Loucy (cell line): Measurements from ENCODE around the gene PPP4C.

ENCODE experiments used
- H2AFZ ChIP-seq: fragments of 200-600 bp; sonication (generic); 2 replicates; pipeline ENCODE4 v1.6.0; 2016; ENCODE audit warnings: antibody characterized with exemption, mild to moderate bottlenecking, low read length, moderate library complexity
- H3F3A ChIP-seq: fragments of 200-600 bp; 2 replicates; pipeline ENCODE4 v1.6.0; 2016; ENCODE audit warnings: antibody characterized with exemption, low read depth, mild to moderate bottlenecking
- H3K27me3 ChIP-seq: fragments of 200-600 bp; sonication (generic); 2 replicates; pipeline ENCODE4 v1.6.1; 2014; ENCODE audit warnings: low read length, mild to moderate bottlenecking; ENCODE audit not compliant: insufficient read depth, poor library complexity, severe bottlenecking
- H3K36me3 ChIP-seq: fragments of 200-600 bp; sonication (generic); 2 replicates; pipeline ENCODE4 v1.6.1; 2016; ENCODE audit warnings: low read length; ENCODE audit not compliant: insufficient read depth
- H3K4me1 ChIP-seq: fragments of 200-600 bp; sonication (generic); 2 replicates; pipeline ENCODE4 v1.5.1; 2014; ENCODE audit warnings: low read length, mild to moderate bottlenecking; ENCODE audit not compliant: insufficient read depth, poor library complexity, severe bottlenecking
- H3K4me2 ChIP-seq: fragments of 200-600 bp; sonication (generic); 2 replicates; pipeline ENCODE4 v1.6.0; 2014; ENCODE audit warnings: antibody characterized with exemption, low read length, low read depth, mild to moderate bottlenecking; ENCODE audit not compliant: poor library complexity, severe bottlenecking
- H3K4me3 ChIP-seq: fragments of 200-600 bp; sonication (generic); 2 replicates; pipeline ENCODE4 v1.5.1; 2014; ENCODE audit warnings: low read length, mild to moderate bottlenecking, mixed read lengths; ENCODE audit not compliant: poor library complexity, severe bottlenecking
- H3K79me2 ChIP-seq: fragments of 200-600 bp; sonication (generic); 2 replicates; pipeline ENCODE4 v1.6.1; 2014; ENCODE audit warnings: low read length; ENCODE audit not compliant: insufficient read depth
- H3K9ac ChIP-seq: fragments of 200-600 bp; sonication (generic); 2 replicates; pipeline ENCODE4 v1.6.0; 2014; ENCODE audit warnings: mild to moderate bottlenecking, low read depth, low read length, moderate library complexity; ENCODE audit not compliant: poor library complexity, severe bottlenecking
- H3K9me2 ChIP-seq: fragments of 200-600 bp; sonication (generic); replicated peaks from 2 replicates; pipeline ENCODE4 v1.6.1; 2016; ENCODE audit warnings: low read depth, low read length, mixed read lengths
- H3K9me3 ChIP-seq: fragments of 200-600 bp; sonication (generic); 2 replicates; pipeline ENCODE4 v1.6.1; 2014; ENCODE audit warnings: mild to moderate bottlenecking, antibody characterized with exemption, low read length, low read depth; ENCODE audit not compliant: insufficient read depth
- H4K20me1 ChIP-seq: fragments of 200-600 bp; sonication (generic); 2 replicates; pipeline ENCODE4 v1.6.0; 2014; ENCODE audit warnings: antibody characterized with exemption, low read length, mild to moderate bottlenecking; ENCODE audit not compliant: insufficient read depth, poor library complexity, severe bottlenecking
- CTCF ChIP-seq: fragments of 200-600 bp; sonication (generic); conservative IDR thresholded peaks from 2 replicates; pipeline ENCODE4 v1.5.1; 2014; ENCODE audit warnings: mild to moderate bottlenecking, antibody characterized with exemption, low read length
- EZH2phosphoT487 ChIP-seq: fragments of 200-600 bp; IDR thresholded peaks from 2 replicates; pipeline ENCODE4 v1.6.1; 2018; ENCODE audit warnings: antibody characterized with exemption, mild to moderate bottlenecking, moderate library complexity, borderline replicate concordance

Gene PPP4C

DNA sequence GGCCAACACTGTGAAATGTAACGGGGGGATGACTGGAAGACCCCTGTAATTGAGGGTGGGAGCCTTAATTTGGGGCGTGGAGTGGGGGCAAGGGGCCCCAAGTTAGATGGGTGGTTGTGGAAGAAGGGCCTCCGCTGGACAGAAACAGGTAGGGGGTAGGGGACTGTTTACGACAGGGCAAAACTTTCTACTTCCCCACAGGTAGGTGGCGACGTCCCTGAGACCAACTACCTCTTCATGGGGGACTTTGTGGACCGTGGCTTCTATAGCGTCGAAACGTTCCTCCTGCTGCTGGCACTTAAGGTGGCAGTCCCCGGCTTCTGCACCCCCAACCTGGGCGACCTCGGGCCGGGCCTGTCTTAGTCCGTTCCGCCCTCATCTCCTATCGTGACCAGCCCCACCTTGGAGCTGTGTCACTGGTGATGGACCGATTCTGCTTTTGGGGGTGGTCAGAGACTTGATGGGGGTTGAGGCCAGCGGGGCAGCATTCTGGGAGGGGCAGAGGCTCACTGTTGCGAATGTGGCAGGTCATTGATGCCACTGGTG is 6.8 kb downstream of the PPP4C start:
- H3K4me3 ChIP-seq, result no peak overlapping the region
- TF ChIP-seq CTCF (peak; percentile 43), EZH2phosphoT487 (no peak)
- H3K9me2 ChIP-seq, result no peaks in the 10 kb centered on the region
- H3K4me1 ChIP-seq, result peaks cover 8% of the 10 kb centered on the region
- no peaks in the 10 kb centered on the region for H3F3A ChIP-seq
- H4K20me1 ChIP-seq, result peaks cover 10% of the 10 kb centered on the region
- no peak overlapping the region for H3K9ac ChIP-seq
- no peaks in the 10 kb centered on the region for H3K9me3 ChIP-seq
- H3K79me2 ChIP-seq, result peaks cover 41% of the 10 kb centered on the region
- H3K27me3 ChIP-seq, result no peaks in the 10 kb centered on the region
- no peak overlapping the region for H2AFZ ChIP-seq
- H3K4me2 ChIP-seq, result no peak overlapping the region
- H3K36me3 ChIP-seq, result peaks cover 53% of the 10 kb centered on the region; the same call in 1 of the 2 replicates

DNA sequence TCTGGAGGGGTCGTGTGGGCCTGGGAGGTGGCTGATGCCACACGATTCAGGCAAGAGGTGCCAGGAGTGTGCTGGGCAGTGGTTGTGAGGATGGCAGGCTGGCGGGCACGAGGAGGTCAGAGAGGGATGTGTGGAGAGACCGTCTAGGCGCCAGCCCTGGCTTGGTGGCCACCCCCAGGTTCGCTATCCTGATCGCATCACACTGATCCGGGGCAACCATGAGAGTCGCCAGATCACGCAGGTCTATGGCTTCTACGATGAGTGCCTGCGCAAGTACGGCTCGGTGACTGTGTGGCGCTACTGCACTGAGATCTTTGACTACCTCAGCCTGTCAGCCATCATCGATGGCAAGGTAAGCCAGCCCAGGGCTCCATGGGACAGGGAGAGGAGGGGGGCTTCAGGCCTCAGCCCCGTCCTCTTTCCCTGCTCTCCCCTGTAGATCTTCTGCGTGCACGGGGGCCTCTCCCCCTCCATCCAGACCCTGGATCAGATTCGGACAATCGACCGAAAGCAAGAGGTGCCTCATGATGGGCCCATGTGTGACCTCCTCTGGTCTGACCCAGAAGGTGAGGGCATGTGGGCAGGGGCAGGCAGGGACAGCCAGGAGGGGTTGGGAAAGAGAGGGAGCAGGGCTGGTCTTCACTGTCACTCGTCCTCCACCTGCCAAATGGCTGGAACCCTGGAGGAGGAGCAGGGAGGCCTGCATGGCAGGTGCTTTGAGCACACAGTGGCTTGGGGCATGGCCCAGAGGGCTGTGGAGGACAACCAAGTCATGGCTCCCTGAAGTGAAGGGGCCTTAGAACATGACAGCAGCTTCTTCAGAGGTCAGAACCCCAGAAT is 7.6 kb downstream of the PPP4C start:
- Histone ChIP-seq H3K4me3 (no peak overlapping the region), H3K27me3 (no peaks in the 10 kb centered on the region), H3K36me3 (peaks cover 53% of the 10 kb centered on the region; the same call in 1 of the 2 replicates), H3K9me3 (no peaks in the 10 kb centered on the region), H2AFZ (no peak overlapping the region), H3K9ac (no peak overlapping the region), H3K4me1 (peaks cover under 1% of the 10 kb centered on the region), H3K4me2 (no peak overlapping the region), H3F3A (peaks cover 3% of the 10 kb centered on the region; the same call in 1 of the 2 replicates), H3K9me2 (no peaks in the 10 kb centered on the region), H4K20me1 (peaks cover 2% of the 10 kb centered on the region), H3K79me2 (peaks cover 33% of the 10 kb centered on the region)
- TF ChIP-seq EZH2phosphoT487 (no peak), CTCF (no peak)

DNA sequence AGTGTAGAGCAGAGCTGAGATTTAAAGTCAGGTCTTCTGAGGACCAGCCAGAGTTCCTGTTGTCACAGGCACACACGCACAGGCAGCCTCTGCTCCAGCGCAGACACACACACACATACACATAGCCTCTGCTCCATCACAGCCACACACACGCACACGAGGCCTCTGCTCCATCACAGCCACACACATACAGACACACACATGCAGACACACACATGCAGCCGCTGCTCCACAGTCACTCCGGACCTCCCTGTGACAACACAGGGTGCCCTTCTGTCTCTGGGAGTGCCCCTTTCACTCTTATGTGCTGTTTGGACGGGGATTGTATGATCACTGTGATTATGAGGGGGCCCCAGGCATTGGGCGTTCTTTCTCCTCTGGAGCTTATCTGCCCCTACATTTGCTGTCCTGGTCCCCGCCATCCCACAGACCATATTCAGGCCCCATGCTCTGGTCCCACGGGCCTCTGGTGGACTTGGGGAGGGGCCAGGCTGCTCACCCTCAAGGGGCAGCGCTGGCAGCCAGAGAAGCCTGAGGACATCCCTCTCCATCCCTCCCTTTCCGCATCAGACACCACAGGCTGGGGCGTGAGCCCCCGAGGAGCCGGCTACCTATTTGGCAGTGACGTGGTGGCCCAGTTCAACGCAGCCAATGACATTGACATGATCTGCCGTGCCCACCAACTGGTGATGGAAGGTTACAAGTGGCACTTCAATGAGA is 8.5 kb downstream of the PPP4C start:
- Histone ChIP-seq H3K4me1 (no peaks in the 10 kb centered on the region), H3K36me3 (peaks cover 53% of the 10 kb centered on the region; the same call in 1 of the 2 replicates), H4K20me1 (no peaks in the 10 kb centered on the region)

More for the DNA sequence above, 8.5 kb downstream of the PPP4C start:
- no peak overlapping the region for H3K4me2 ChIP-seq
- H2AFZ ChIP-seq, result no peak overlapping the region
- peaks cover 25% of the 10 kb centered on the region; the same call in 1 of the 2 replicates for H3K79me2 ChIP-seq
- H3K9ac ChIP-seq, result no peak overlapping the region
- no peak overlapping the region for H3K4me3 ChIP-seq
- no peaks in the 10 kb centered on the region for H3K27me3 ChIP-seq
- TF ChIP-seq CTCF, result no peak
- no peak for TF ChIP-seq EZH2phosphoT487
- H3K9me2 ChIP-seq, result no peaks in the 10 kb centered on the region
- H3K9me3 ChIP-seq, result no peaks in the 10 kb centered on the region
- H3F3A ChIP-seq, result peaks cover 3% of the 10 kb centered on the region; the same call in 1 of the 2 replicates
